DMS 273 (cell line): ENCODE measurements around the gene ADRB2.
"Not testable (repeated sequence)": the region's sequence is repeated elsewhere in the genome, so short reads cannot be mapped to it uniquely, and the experiment has no call there.

ENCODE experiments used
- DNase-seq: peaks from one replicate; lab custom pipeline; 2025; ENCODE audit not compliant: unreplicated experiment; lab: John Stamatoyannopoulos, UW

Gene ADRB2

GRCh38 chr5:148826053-148826738 is at the start of gene ADRB2:
ADRB2 (plus strand) TSS chr5:148826611; CDS start chr5:148826832, 221 bp downstream.
- peak; percentile 90 for DNase-seq

- no peak for DNase-seq
Measured at GRCh38 chr5:148776780-148777179, 49.6 kb upstream of the ADRB2 start.

GRCh38 chr5:148778882-148779281 is 47.5 kb upstream of the ADRB2 start:
- DNase-seq: no peak

- DNase-seq: no peak
Measured at GRCh38 chr5:148780711-148781110, 45.7 kb upstream of the ADRB2 start.

GRCh38 chr5:148781766-148782165 is 44.6 kb upstream of the ADRB2 start:
- DNase-seq: no peak

GRCh38 chr5:148785223-148785622 is 41.2 kb upstream of the ADRB2 start:
- DNase-seq: no peak

GRCh38 chr5:148786456-148786855 is 40.0 kb upstream of the ADRB2 start:
- DNase-seq: no peak

GRCh38 chr5:148788636-148789035 is 37.8 kb upstream of the ADRB2 start:
- DNase-seq: no peak

- no peak for DNase-seq
Measured at GRCh38 chr5:148790545-148791333, 35.7 kb upstream of the ADRB2 start.

- no peak for DNase-seq
Measured at GRCh38 chr5:148791334-148791667, 35.1 kb upstream of the ADRB2 start.

- no peak for DNase-seq
Measured at GRCh38 chr5:148791696-148792095, 34.7 kb upstream of the ADRB2 start.

- no peak for DNase-seq
Measured at GRCh38 chr5:148792744-148793143, 33.7 kb upstream of the ADRB2 start.

- no peak for DNase-seq
Measured at GRCh38 chr5:148793261-148793660, 33.1 kb upstream of the ADRB2 start.

GRCh38 chr5:148794275-148794674 is 32.1 kb upstream of the ADRB2 start:
- DNase-seq: no peak

- no peak for DNase-seq
Measured at GRCh38 chr5:148794729-148795561, 31.5 kb upstream of the ADRB2 start.

- no peak for DNase-seq
Measured at GRCh38 chr5:148796936-148797335, 29.5 kb upstream of the ADRB2 start.

GRCh38 chr5:148798786-148799185 is 27.6 kb upstream of the ADRB2 start:
- DNase-seq: no peak

GRCh38 chr5:148799737-148800527 is 26.5 kb upstream of the ADRB2 start:
- no peak for DNase-seq

- DNase-seq: no peak
Measured at GRCh38 chr5:148801682-148802276, 24.6 kb upstream of the ADRB2 start.

- DNase-seq: not testable (repeated sequence)
Measured at GRCh38 chr5:148803451-148803850, 23.0 kb upstream of the ADRB2 start.

GRCh38 chr5:148804393-148804792 is 22.0 kb upstream of the ADRB2 start:
- DNase-seq: no peak
